Panc1 (cell line): Measurements from ENCODE around the gene BCL11B. TPM values are rescaled to one million over a fixed set of nuclear protein-coding genes. Genes with fewer than 3 reads are reported as not detected.

Experiments
- ATAC-seq: fragments of 200-7000 bp; cut with Tn5 transposase; 2 replicates; pipeline ENCODE4 v1.9.1; 2020; ENCODE audit warnings: mild to moderate bottlenecking, moderate library complexity
- BruUV-seq: library from RNA; stranded (reverse); fragments of 400-500 nt; replicated peaks from 2 replicates; lab custom pipeline; 2021; lab: Mats Ljungman, UMichigan
- CTCF ChIA-PET: fragments of 300-600 bp; sonication (Branson Sonifier 250); formaldehyde crosslinking; loops from one replicate; lab custom pipeline; 2022; ENCODE audit warnings: antibody characterized with exemption; lab: Charles Lee
- POLR2A ChIA-PET: fragments of 300-600 bp; sonication (Branson Sonifier 250); formaldehyde crosslinking; loops from one replicate; lab custom pipeline; 2022; ENCODE audit warnings: antibody characterized with exemption; lab: Charles Lee
- DNase-seq: peaks from one replicate; pipeline ENCODE4 v3.0.0-alpha.2; 2010; ENCODE audit warnings: low read depth, low spot score
- H3K27ac ChIP-seq: 2 replicates; pipeline ENCODE4 v1.5.1; 2011; ENCODE audit warnings: mild to moderate bottlenecking, low read length, inconsistent platforms
- H3K27me3 ChIP-seq: fragments of 200-500 bp; sonication (Bioruptor generic); 2 replicates; pipeline ENCODE4 v1.6.0; 2014; ENCODE audit warnings: low read length, inconsistent platforms; ENCODE audit not compliant: control insufficient read depth, insufficient read depth
- H3K36me3 ChIP-seq: fragments of 200-500 bp; sonication (Bioruptor generic); 2 replicates; pipeline ENCODE4 v1.5.1; 2014; ENCODE audit warnings: inconsistent platforms, mild to moderate bottlenecking, low read length, moderate library complexity; ENCODE audit not compliant: control insufficient read depth, insufficient read depth
- H3K4me1 ChIP-seq: 2 replicates; pipeline ENCODE4 v1.5.1; 2011; ENCODE audit warnings: inconsistent platforms, mild to moderate bottlenecking, low read length, moderate library complexity; ENCODE audit not compliant: control insufficient read depth, insufficient read depth
- H3K4me3 ChIP-seq, 2 experiments: 2 replicates each; pipeline ENCODE4 v1.5.1; 2011 to 2012; ENCODE audit warnings: low read depth in 2 of 2, low read length in 2 of 2, mild to moderate bottlenecking in 2 of 2, inconsistent platforms in 1 of 2, moderate library complexity in 1 of 2
- H3K9me3 ChIP-seq: fragments of 200-500 bp; sonication (Bioruptor generic); 2 replicates; pipeline ENCODE4 v1.5.1; 2014; ENCODE audit warnings: low read depth, mild to moderate bottlenecking, inconsistent platforms, low read length, moderate library complexity; ENCODE audit not compliant: control insufficient read depth, insufficient read depth
- POLR2AphosphoS5 ChIP-seq: IDR thresholded peaks from 2 replicates; pipeline ENCODE4 v1.6.1; 2012; ENCODE audit warnings: mild to moderate bottlenecking, low read depth, low read length, moderate library complexity
- REST ChIP-seq, 2 experiments: IDR thresholded peaks; 2 replicates each; pipeline ENCODE4 v1.6.1; 2011 to 2012; ENCODE audit warnings: low read depth in 2 of 2, control low read depth in 1 of 2, low read length in 1 of 2, mild to moderate bottlenecking in 1 of 2, moderate library complexity in 1 of 2; ENCODE audit not compliant: insufficient read depth in 1 of 2
- SIN3A ChIP-seq: IDR thresholded peaks from 2 replicates; pipeline ENCODE4 v1.6.1; 2012; ENCODE audit warnings: low read depth, mild to moderate bottlenecking, low read length, moderate library complexity, borderline replicate concordance; ENCODE audit not compliant: insufficient read depth
- TCF7L2 ChIP-seq: IDR thresholded peaks from 2 replicates; pipeline ENCODE4 v1.6.1; 2011; ENCODE audit warnings: mild to moderate bottlenecking, low read depth, low read length, inconsistent platforms
- in situ Hi-C: cut with HindIII; loops from 2 replicates; pipeline ENCODE4 v1.10.0; 2016; ENCODE audit warnings: low sequenced_read_pairs, low pct_unique_long_range_greater_than_20kb
- intact Hi-C: fragments of 100-400 bp; cut with micrococcal nuclease; formaldehyde crosslinking; loops from one replicate; pipeline ENCODE4 v1.10.0; 2022; ENCODE audit not compliant: unreplicated experiment
- total RNA-seq: library from RNA; stranded (reverse); gene quantifications from one replicate; pipeline ENCODE4 v1.2.1, GENCODE V29; 2021; ENCODE audit not compliant: unreplicated experiment
- TF ChIP-seq, protein P1 (sequence below): fragments of 450-650 bp; IDR thresholded peaks from 2 replicates; pipeline ENCODE4 v1.5.1; 2017; ENCODE audit warnings: mild to moderate bottlenecking

Gene BCL11B
- total RNA-seq, 1 experiment from 2014 or later: 0.23 TPM

GRCh38 chr14:99123208-99123870 is 148.7 kb downstream of the BCL11B start:
- H3K4me3 ChIP-seq: no peak overlapping the region
- CTCF ChIA-PET: no interaction called here

GRCh38 chr14:99122521-99123125 is 149.4 kb downstream of the BCL11B start:
- Histone ChIP-seq H3K4me1 (no peaks in the 10 kb centered on the region), H3K27me3 (no peaks in the 10 kb centered on the region), H3K4me3 (no peak overlapping the region), H3K36me3 (no peaks in the 10 kb centered on the region), H3K9me3 (no peaks in the 10 kb centered on the region), H3K27ac (no peak overlapping the region)
- no peak for ATAC-seq
- no peak for TF ChIP-seq POLR2AphosphoS5
- CTCF ChIA-PET: no interaction called here
- no peak for DNase-seq
- in situ Hi-C loops: no loop called here
- intact Hi-C loops: loop anchor here (5.0 kb wide), 1 partner anchor 145 kb away; no protein-coding TSS in a partner anchor
- POLR2A ChIA-PET: no interaction called here
- no TSS peak for BruUV-seq

More at GRCh38 chr14:99123208-99123870, 148.7 kb downstream of the BCL11B start:
- H3K27ac ChIP-seq: no peak overlapping the region
- ATAC-seq (no peak), DNase-seq (no peak)
- in situ Hi-C loops: no loop called here
- H3K4me1 ChIP-seq: no peaks in the 10 kb centered on the region
- no peaks in the 10 kb centered on the region for H3K36me3 ChIP-seq
- intact Hi-C loops: loop anchor here (5.0 kb wide), 1 partner anchor 144 kb away; no protein-coding TSS in a partner anchor
- POLR2A ChIA-PET: no interaction called here
- no peaks in the 10 kb centered on the region for H3K27me3 ChIP-seq
- no peak for TF ChIP-seq REST (IDR thresholded peaks at IDR 0.05; ENCODE audit: insufficient read depth in 1 of 2, low read depth in 2 of 2, low read length in 1 of 2)
- no peak for TF ChIP-seq POLR2AphosphoS5
- no peak for TF ChIP-seq TCF7L2
- no peak for TF ChIP-seq SIN3A
- TF ChIP-seq, protein P1, sequence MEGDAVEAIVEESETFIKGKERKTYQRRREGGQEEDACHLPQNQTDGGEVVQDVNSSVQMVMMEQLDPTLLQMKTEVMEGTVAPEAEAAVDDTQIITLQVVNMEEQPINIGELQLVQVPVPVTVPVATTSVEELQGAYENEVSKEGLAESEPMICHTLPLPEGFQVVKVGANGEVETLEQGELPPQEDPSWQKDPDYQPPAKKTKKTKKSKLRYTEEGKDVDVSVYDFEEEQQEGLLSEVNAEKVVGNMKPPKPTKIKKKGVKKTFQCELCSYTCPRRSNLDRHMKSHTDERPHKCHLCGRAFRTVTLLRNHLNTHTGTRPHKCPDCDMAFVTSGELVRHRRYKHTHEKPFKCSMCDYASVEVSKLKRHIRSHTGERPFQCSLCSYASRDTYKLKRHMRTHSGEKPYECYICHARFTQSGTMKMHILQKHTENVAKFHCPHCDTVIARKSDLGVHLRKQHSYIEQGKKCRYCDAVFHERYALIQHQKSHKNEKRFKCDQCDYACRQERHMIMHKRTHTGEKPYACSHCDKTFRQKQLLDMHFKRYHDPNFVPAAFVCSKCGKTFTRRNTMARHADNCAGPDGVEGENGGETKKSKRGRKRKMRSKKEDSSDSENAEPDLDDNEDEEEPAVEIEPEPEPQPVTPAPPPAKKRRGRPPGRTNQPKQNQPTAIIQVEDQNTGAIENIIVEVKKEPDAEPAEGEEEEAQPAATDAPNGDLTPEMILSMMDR: no peak
- BruUV-seq: no TSS peak
- no peaks in the 10 kb centered on the region for H3K9me3 ChIP-seq
